KOPT-K1 (cell line): Measurements from ENCODE around the gene SYTL2.

Source experiments
- H3K27ac ChIP-seq: fragments of 200-600 bp; sonication (generic); 2 replicates; pipeline ENCODE4 v1.5.1; 2016; ENCODE audit warnings: antibody characterized with exemption, mild to moderate bottlenecking, low read depth, low read length; ENCODE audit not compliant: poor library complexity, severe bottlenecking
- H3K36me3 ChIP-seq: fragments of 200-600 bp; sonication (generic); 2 replicates; pipeline ENCODE4 v1.5.1; 2017; ENCODE audit warnings: antibody characterized with exemption, mild to moderate bottlenecking, low read length, moderate library complexity; ENCODE audit not compliant: insufficient read depth
- H3K9me3 ChIP-seq: fragments of 200-600 bp; sonication (generic); 2 replicates; pipeline ENCODE4 v1.5.1; 2017; ENCODE audit warnings: antibody characterized with exemption, low read length, mild to moderate bottlenecking; ENCODE audit not compliant: insufficient read depth, poor library complexity, severe bottlenecking

SYTL2 gene

DNA sequence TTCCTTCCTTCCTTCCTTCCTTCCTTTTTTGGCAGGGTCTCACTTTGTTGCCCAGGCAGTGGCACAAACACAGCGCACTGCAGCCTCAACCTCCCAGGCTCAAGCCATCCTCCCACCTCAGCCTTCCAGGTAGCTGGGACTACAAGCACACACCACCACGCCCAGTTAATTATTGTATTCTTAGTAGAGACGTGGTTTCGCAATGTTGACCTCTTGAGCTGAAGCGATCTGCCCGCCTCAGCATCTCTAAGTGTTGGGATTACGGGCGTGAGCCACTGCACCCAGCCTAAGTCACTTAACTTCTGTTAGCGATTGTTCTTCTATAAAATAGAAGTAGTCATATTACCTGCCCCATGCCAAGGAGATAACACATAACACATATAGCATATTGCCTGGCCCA, 2.8 kb upstream of the SYTL2 start:
- H3K27ac ChIP-seq, result no peak overlapping the region
- no peaks in the 10 kb centered on the region for H3K9me3 ChIP-seq
- no peaks in the 10 kb centered on the region for H3K36me3 ChIP-seq

GRCh38 chr11:85811624-85812023, 683 bp upstream of the SYTL2 start:
- Histone ChIP-seq H3K36me3 (no peaks in the 10 kb centered on the region), H3K27ac (no peak overlapping the region), H3K9me3 (no peaks in the 10 kb centered on the region)

- no peaks in the 10 kb centered on the region for H3K9me3 ChIP-seq
- no peak overlapping the region for H3K27ac ChIP-seq
- no peaks in the 10 kb centered on the region for H3K36me3 ChIP-seq
Measured at GRCh38 chr11:85810521-85810870, 445 bp downstream of the SYTL2 start.

DNA sequence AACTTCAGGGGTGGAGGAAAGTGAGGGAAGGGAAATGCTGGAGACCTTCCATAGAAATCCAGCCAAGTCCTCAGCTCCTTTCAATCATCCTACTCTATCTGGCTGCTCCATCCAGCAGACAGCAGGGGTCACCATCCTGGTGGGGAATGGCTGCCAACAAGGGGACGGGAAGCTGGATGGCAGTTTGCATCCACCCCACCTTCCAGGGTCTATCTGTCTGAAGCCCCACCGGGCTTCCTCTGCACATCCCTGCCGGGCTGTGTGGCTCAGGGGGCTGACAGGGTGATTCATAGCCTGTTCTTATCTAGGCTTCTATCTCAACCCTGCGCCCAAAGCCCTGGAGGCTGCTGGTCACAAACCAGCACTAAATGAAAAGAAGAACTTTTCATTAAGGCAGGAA, 1.1 kb downstream of the SYTL2 start:
- Histone ChIP-seq H3K36me3 (no peaks in the 10 kb centered on the region), H3K9me3 (no peaks in the 10 kb centered on the region), H3K27ac (no peak overlapping the region)

- Histone ChIP-seq H3K27ac (no peak overlapping the region), H3K9me3 (no peaks in the 10 kb centered on the region), H3K36me3 (no peaks in the 10 kb centered on the region)
Measured at GRCh38 chr11:85809191-85809590, 1.8 kb downstream of the SYTL2 start.

GRCh38 chr11:85806876-85807275, 4.1 kb downstream of the SYTL2 start:
- no peak overlapping the region for H3K27ac ChIP-seq
- no peaks in the 10 kb centered on the region for H3K9me3 ChIP-seq

GRCh38 chr11:85806016-85806415, 4.9 kb downstream of the SYTL2 start:
- Histone ChIP-seq H3K27ac (no peak overlapping the region), H3K9me3 (no peaks in the 10 kb centered on the region), H3K36me3 (no peaks in the 10 kb centered on the region)

More at GRCh38 chr11:85806876-85807275, 4.1 kb downstream of the SYTL2 start:
- no peaks in the 10 kb centered on the region for H3K36me3 ChIP-seq

- Histone ChIP-seq H3K27ac (no peak overlapping the region), H3K36me3 (no peaks in the 10 kb centered on the region), H3K9me3 (no peaks in the 10 kb centered on the region)
Measured at GRCh38 chr11:85805387-85805786, 5.6 kb downstream of the SYTL2 start.

DNA sequence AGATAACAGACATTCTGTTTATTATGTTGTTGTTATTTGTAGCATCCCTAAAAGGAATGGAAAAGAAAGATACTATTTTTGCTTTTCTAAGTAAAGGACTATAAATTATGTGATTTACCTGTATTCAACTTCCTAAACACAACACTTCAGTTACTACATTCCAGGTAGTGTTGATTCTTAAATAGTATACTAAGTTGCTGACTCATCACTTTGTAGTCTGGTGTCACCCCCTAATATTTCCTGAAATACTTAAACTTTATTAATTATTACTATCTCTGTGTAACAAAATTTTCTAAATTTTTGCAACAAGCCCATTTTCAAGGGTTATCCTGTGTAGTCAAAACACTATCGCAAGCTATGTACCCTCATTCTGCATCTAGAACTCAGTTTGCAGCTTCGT, 7.0 kb downstream of the SYTL2 start:
- no peaks in the 10 kb centered on the region for H3K36me3 ChIP-seq
- H3K9me3 ChIP-seq, result no peaks in the 10 kb centered on the region
- no peak overlapping the region for H3K27ac ChIP-seq

- Histone ChIP-seq H3K27ac (no peak overlapping the region), H3K9me3 (no peaks in the 10 kb centered on the region), H3K36me3 (no peaks in the 10 kb centered on the region)
Measured at GRCh38 chr11:85803303-85803702, 7.6 kb downstream of the SYTL2 start.

GRCh38 chr11:85801527-85801926, 9.4 kb downstream of the SYTL2 start:
- Histone ChIP-seq H3K27ac (no peak overlapping the region), H3K9me3 (no peaks in the 10 kb centered on the region), H3K36me3 (no peaks in the 10 kb centered on the region)

DNA sequence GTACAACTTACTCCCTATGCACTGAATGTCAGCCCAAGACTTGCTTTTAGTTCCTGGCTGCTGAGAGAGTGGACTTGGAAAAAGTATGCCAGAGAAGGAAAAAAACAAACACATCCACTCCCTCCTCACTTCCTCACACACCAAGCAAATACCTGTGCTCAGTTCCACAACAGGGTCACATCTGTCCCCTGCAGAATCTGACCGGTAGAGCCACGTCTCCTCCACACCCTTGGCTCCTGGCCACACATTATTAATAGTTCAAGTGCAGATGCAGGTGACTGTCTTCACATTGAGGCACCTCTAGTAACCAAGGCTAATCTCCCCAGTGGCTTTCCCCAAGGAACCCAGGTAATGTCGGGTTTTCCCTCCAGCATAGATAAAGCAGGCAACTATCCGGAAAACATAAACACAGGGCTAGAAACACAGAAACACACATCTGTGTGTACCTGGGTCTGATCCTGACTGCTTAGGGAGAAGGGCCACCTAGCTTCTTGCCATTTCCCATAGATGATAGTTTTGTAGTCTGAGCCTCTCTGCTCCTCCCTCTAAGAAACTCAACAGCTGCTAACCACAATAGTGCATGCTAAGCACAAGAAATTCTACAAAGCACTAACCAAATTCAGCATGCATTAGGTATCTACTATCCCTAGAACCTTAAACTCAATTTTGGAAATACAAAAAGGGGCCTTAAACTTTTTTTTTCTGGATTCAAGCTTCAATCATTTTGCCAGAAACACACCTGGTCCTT, 10.2 kb downstream of the SYTL2 start:
- Histone ChIP-seq H3K27ac (no peak overlapping the region), H3K9me3 (no peaks in the 10 kb centered on the region), H3K36me3 (no peaks in the 10 kb centered on the region)

DNA sequence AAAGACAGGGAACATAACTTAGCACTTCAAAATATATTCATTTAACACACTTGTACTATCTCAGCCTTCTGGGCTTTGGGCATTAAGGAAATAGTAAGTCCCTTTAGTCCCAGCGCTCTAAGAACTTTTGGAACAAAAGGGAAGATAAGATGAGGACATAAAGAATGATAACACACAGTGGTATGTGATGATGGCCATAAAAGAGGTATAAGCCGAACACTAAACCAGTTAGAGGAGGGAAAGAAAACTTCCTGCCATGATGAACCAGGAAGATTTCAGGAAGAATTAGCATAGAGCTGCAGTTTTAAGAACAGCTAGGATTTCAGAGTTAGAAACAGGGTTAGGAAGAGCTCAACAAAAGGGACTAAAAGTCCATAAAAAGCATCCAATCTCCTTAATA, 11.8 kb downstream of the SYTL2 start:
- H3K9me3 ChIP-seq, result no peaks in the 10 kb centered on the region
- no peaks in the 10 kb centered on the region for H3K36me3 ChIP-seq
- no peak overlapping the region for H3K27ac ChIP-seq

DNA sequence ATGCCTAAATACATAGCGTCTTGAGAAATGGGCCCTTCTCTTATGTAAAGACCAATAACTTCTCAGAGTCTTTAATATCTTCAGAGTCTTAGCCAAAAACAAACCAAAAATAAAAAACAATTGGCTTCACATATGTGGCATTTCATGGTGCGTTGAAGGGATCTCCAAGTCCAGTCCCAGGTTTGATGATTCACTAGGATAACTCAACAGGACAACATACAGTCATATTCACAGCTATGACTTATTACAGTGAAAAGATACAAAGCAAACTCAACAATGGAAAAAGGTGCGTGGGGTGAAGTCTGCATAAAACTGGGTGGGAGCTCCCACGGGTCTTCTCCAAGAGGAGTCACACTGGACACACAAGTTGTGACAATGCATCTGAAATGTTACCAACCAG, 12.6 kb downstream of the SYTL2 start:
- Histone ChIP-seq H3K27ac (no peak overlapping the region), H3K36me3 (no peaks in the 10 kb centered on the region), H3K9me3 (no peaks in the 10 kb centered on the region)

DNA sequence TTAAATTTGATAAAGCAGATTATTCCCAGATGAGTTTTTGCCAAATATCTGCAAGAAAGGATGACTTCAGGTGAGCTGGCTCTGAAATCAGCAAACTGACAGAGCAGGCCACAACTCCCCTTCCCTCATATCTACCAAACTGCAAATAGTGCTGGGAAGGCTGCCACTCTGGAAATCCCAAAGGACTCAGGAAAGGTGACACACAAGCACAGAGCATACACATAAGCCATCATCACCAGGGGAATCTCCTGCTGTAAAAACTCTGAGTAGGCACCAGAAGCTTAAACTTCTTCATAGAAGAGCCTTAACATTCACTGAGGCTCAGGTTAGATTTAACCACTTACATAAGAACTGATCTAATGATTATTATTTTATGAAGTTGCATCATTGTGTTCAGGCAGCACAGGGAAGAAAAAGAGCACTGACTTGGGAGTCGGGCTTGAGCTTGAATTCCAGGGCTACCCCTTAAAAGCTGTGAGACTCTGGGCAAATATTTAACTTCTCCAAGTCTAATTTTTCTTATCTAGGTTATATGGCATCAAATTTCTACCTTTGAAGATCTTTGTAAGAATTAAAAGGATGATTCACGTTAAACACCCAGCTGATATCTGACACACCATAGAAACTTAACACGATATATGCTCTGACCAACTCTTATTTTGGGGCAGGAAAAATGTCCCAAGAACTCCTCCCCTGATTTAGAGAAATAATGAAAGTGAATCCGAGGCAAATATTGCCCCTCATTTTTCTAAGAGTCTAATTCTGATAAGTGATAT, 15.0 kb downstream of the SYTL2 start:
- Histone ChIP-seq H3K36me3 (no peaks in the 10 kb centered on the region), H3K9me3 (no peaks in the 10 kb centered on the region), H3K27ac (no peak overlapping the region)
